ENCODE measurements around the gene KIT.

Gene KIT

DNA sequence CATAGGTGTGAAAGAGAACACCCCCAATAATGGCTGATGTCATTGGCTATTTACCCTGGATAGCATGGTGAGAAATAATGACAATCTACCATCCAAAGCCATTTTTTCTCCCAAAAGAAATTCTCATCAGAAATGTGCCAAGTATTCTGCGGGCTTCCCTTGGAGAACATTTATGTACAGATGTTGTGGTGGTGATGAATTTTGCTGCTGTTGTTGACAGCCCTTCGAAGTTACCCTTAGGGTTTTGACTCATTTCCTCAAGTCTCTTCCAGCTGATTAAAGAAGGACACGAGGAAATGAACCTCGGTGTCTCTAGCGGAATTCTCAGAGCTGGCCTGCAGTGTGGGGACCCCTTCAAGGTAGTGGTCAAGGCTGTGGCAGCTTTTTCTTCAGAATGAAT, 3.4 kb downstream of the KIT start:
- no peak for DNase-seq (ENCODE audit: low spot score)

DNA sequence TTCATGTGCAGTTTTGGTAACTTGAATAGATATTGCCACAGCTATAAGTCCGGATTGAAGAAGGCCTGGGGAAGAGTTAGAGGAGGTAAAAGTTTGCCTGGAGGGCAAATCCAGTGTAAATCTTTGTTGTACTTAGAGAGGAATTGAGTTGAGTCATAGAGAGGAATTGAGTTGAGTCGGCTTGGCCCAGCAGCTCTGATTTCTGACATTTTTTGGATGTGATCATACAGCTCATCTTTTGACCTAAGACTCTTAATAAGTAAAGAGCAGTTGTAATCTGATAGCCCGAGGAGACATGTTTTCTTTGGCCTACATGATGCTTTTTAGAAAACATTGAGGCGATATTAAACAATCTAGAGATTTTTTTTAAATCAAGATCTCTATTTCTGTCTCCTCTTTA, 3.9 kb downstream of the KIT start:
- DNase-seq (ENCODE audit: low spot score) = no peak

DNA sequence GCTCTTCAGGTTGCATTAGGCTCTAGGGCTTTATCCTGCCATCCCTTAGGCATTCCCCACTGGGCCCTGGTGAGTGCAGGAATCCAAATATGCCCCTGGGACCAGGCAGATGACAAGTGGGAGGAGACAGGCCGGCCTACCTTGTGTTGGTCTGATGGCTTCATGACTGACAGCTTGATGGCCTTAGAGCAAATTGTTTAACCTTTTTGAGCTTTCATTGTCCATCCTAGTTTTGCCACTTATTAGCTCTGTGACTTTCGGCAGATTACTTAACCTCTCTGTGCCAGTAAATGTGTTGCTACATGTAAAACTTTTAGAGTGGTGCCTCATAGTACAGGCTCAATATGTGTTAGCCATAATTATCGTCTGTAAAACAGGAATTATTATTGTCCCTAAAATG, 4.4 kb downstream of the KIT start:
- no peak for DNase-seq (ENCODE audit: low spot score)

DNA sequence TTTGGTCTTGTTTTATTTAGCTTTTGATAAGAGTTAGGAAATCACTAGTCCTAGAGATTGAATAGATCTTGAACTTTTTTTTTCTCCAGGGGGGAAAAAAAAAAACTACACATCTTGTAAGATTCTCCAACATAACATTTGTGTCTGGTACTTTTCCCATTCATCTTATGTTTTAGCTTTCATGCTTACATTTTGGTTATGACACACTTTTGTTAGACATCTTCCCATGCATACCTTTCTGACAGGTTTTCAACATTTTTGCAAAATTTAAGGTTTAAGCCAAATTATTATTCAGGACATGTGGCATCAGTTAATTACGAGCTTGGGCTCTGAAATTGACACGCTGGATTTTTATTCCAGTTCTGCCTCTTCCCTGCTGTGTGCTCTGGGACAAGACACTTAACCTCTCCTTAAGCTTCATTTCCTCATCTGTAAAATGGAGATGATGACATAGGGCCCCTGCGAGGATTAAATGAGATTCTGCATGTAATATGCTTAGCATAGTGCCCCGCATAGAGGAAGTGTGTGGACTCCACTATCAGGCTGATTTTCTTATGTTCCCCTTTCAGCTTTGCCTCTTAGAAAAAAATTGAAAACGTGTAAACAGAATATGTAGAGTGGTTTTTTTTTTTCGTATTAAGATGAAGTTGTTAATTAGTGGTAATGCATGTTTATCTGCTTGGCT, 5.3 kb downstream of the KIT start:
- no peak for DNase-seq (ENCODE audit: low spot score)

DNA sequence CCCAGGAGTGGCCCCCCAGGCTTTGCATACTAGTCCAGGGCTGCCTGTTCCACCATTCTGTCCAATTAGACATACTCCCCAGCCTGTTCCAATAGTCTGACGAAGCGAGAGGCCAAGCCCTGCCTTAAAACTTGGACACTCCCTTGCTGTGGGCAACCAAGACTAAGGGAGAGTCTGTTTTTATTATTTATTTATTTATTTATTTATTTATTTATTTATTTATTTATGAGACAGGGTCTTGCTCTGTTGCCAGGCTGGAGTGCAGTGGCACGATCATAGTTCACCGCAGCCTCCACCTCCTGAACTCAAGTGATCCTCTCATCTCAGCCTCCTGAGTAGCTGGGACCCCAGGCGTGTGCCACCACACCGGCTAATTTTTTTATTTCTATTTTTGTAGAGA, 6.6 kb downstream of the KIT start:
- no peak for DNase-seq (ENCODE audit: low spot score)

DNA sequence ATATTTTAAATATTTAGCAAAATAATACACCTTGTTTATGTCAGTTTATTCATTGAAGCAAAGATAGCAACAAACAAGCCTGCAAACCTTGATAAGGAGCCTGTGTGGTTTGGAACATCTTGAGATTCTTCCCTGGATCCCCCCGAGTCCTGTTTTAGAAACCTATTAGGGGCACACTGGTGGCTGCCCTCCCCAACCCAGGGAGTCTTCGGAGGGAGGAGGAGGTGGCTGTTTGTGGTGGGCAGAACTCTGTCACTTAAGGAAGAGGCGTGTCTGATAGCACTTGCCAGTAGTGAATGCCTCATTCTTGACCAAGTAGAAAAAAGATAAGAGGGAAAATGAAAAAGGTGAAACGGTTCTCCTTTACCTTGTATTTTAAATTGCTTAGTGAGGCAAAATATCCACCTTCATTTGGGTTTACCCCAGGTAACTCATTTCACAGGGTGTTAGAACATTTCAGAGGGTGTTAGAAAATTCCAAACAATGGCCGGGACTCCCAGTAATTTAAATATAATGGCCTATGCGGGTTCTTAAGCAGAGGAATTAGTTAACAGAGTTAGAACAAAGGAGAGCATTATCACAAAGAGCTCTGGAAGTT, 10.4 kb downstream of the KIT start:
- DNase-seq (ENCODE audit: low spot score) = no peak

DNA sequence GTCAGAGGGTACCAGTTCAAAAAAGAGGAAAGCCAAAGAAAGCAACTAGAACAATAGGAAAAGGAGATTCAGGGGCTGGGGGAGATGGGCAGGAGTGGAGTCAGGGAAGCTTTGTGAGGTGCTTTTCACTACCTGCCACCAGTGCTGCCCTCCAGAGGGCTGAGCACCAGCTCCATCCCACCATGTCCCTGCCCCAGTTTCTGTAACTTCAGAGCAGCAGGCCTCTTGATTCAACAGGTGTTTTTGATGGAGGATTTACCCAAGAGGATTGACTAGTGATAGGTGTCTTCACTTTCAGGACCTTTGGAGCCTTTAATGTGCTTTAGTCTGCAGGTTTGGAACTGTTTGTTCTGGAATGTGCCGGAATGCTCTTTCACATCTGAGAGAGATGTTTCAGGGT, 12.1 kb downstream of the KIT start:
- no peak for DNase-seq (ENCODE audit: low spot score)

DNA sequence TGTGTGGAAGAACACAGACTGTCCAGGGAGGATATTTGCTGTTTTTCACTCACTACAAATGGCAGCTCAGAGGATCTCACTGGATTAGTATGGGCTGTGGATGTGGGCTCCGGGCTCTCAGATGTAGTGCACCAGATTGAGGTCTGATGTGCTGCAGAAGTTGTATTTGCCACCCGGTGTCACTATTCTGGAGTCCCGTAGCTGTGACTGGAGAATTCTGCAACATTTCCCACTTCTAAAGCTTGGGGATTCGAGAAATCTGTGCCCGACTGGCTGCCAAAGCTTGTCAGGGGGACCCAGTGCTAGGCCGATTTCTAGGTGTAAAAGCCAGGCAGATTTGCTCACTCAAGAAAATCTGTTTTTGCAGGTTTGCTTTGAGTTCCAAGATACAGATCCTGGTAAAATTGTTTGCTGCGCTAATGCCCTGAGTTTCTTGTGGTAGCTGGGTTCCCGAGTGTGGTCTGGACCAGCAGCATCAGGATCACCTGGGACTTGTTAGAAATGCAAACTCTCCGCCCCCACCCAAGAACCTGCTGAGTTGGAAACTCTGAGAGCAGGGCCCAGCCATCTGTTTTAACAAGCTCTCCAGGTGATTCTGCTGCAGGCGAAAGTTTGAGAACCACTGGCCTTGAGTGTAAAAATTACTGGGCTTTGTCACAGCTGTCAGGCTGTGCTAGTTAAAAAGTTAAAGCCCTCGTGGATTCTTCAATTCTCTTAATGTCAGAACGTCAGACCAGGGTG, 18.1 kb downstream of the KIT start:
- no peak for DNase-seq (ENCODE audit: low spot score)

DNA sequence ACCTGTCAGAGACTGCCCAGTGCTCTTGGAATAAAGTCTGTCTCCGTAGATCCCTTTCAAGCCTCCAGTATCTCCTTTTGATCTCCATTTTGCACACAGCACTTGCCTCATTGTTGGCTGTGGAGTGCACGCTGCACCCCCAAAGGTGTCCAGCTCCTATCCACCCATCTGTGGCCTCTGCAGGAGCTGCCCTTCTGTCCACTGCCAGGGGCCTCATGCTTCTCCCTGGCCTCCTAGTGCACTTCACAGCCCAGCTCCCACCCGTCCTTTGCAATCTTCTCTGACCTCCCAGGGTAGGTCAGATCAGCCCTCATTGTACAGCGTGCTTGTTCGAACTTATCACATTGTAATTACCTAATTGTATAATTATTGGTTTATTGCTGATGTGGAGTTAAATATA, 18.9 kb downstream of the KIT start:
- DNase-seq (ENCODE audit: low spot score) = no peak

DNA sequence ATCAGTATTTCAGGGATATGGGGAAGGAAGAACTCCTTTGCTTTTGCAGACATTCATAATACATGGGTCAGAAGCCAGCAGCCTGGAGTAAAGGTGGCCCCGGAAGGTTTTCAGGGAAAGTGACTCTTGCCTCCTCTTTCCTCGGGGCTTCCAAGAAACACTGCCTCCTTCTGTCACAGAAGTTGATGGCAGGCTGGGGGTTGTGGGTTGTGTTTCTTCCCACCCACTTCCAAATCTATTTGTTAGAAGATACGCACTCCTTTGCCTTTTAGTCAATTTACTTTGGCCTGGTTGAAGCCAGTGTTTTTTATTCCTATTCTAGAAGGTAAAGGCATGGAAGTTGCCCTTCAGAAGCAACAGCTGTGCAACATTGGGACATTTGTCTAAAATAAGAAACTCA, 19.7 kb downstream of the KIT start:
- DNase-seq (ENCODE audit: low spot score) = no peak

DNA sequence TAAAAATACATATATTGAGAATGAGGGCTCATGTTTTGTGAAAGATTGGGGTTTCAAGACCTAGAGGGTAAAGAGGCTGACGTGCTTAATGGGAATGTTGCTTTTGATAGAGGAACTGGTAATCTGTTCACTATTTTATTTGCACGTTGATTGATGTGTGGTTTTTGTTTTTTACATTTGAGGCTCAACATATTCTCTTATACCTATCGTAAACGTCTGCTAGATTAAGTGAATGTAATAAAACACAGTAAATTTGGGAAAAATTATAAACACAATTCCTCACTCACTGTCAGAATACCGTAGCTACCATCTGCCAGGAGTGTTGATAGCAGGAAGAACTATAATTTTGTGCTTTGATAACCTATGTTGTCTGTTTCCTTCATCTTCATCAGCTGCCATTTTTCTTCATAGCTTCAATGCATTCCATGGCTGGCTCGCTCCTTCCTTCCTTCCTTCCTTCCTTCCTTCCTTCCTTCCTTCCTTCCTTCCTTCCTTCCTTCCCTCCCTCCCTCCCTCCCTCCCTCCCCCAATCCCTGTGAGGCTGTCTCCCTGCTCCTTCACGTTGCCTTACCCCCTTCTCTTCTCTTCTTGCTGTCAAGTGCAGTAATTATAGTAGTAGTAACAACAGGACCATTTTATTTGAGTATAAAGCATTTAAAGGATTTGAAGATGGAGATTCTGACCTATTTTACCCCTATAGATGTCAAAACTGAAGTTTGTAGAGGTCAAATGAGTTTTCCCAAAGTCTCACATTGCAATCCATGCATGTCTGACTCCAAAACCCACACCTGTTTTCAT, 20.3 kb downstream of the KIT start:
- DNase-seq (ENCODE audit: low spot score) = no peak

DNA sequence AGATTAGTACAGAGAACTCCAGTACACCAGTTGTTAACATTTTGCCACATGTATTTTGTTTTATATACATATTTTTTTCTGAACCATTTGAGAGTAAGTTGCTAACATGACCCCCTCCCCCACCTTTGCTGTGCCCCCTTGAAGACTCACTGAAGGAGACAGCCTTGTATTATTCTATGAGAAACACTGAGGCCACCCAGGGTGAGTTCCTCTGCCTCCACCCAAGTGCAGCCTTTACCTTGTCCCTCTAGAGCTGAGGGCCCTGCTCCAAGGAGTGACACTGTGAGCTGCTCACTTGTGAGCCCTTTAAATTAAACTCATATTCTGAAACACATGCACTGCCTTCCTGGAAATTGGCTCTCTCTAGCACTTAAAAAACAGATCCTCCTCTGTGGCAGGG, 21.1 kb downstream of the KIT start:
- no peak for DNase-seq (ENCODE audit: low spot score)

DNA sequence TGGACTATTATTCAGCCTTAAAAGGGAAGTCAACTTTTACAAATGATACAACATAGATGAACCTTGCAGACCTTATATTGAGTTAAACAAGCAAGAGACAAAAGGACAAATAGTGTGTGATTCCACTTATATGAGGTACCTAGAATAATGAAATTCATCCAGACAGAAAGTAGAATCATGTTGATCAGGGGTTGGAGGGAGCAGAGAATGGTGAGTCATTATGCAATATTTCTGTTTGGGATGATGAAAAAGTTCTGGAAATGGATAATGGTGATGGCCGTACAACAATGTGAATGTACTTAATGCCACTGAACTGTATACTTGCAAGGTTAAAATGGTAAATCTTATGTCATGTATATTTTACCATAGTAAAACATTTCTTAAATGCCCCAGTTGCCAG, 22.1 kb downstream of the KIT start:
- no peak for DNase-seq (ENCODE audit: low spot score)

DNA sequence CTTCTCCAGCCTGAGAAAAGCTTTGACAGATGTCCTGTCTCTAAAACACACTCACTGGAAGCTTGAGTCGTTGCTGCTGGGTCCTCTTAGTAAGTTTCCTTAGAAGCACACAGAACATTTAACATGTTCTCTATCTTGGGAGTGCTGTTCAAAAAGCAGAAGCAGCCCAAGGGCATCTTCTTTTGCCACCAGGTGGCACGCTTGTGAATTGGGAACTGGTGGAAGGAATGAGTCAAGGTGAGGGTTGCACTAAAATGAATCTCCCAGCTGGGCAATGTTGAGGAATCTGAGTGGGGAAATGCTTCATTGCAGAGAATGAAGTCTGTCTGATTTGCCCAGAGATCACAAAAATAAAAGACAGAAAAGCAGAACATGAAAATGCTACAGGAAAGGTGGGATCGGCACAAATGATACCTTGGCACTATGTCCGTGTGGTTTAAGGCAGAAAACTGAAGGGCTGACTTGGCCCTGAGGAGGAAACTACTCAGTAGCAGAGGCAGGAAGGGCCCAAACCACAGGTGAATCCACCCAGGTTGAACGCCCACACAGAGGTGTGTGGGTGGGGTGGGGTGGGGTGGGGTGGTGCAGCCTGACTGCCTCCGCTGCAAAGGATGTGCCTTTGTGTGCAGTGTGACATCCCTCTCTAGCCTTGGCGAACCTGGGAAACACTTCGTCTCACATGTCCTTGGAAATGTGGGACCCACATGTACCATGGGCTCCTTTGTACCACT, 26.0 kb downstream of the KIT start:
- DNase-seq (ENCODE audit: low spot score) = no peak

DNA sequence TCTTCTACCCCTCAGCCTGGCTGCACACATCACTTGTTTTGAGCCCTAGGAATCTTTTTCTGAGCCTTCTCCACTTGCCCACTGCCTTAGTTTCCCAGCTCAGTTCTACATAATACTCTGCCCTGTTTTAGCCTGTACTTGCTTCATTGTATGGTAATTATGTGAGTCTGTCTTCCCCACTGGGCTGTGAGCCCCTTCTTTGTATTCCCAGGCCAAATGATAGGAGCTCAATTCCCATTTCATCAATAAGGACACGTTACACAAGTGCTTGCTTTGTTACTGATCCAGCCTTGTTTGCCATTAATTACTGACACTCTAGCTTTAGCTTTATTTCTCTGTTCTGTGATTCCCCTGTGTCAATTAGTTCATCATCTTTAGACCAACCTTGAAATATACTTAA, 28.1 kb downstream of the KIT start:
- DNase-seq (ENCODE audit: low spot score) = no peak

DNA sequence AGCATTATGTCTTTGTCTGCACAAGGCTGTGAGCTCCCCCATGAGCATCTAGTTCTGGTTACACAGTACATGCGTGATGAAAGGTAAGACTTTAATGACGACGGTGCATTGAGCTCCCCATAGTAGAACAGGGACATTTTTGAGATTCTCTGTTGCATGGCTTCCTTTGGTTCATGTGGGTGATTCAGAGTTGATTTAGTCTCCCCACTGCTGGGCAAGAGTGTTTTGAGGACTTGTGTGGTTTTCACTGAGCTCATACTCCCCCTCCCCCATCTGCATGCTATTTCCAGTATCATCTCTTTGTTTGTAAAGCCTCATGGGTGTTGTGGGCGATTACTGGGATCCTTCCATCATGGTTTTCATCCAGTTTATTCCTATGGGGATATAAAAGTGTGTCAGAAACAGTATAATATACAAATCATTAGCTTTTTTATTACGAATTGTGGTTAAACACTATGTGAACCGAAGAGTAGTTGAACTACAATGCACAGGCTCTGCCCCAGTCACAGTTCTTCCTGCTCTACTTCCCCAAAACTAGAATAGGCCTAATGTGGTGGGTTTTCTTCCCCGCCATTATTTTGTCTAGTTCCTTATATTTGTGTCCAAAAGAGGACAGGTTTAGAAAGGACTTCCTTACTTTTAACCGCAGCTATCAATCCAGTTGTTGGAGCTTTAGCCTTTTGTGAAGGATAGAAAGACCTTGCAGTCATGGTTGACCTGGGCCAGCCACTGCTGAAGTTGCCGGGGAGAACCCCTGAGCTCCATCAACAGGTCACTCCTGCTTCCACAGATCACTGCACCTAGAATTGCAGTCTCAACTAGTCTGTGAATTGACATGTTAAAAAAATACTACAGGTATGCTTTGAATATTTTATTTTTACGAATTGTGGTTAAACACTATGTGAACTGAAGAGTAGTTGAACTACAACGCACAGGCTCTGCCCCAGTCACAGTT, 30.4 kb downstream of the KIT start:
- DNase-seq (ENCODE audit: low spot score) = no peak

DNA sequence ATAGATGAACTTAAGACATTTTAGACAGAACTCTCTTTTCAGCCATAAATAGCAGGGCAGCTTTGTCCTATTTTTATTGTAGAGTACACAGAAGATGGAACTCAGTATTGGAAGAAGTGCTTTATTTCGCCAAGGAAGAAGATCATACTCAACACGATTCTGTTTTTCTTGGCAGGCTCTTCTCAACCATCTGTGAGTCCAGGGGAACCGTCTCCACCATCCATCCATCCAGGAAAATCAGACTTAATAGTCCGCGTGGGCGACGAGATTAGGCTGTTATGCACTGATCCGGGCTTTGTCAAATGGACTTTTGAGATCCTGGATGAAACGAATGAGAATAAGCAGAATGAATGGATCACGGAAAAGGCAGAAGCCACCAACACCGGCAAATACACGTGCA, 37.6 kb downstream of the KIT start:
- DNase-seq (ENCODE audit: low spot score) = no peak

DNA sequence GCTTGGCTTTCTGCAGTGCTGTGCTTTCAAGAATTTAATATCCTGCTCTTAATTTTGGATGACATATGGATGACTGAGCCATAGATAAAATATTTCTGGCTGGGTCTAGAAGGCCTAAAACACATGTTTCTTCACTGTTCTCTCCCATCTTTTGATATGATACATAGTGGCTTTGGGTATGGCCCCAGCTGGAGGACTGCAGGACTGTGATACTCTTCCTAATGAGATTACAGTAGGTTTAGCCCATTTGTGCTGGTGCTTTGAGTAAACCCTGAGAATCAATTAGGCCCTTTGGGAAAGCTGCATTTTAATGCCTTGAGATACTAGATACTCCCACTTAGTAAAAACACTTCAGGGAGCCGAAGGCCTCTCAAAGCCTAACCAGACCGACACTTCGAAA, 38.0 kb downstream of the KIT start:
- DNase-seq (ENCODE audit: low spot score) = no peak

DNA sequence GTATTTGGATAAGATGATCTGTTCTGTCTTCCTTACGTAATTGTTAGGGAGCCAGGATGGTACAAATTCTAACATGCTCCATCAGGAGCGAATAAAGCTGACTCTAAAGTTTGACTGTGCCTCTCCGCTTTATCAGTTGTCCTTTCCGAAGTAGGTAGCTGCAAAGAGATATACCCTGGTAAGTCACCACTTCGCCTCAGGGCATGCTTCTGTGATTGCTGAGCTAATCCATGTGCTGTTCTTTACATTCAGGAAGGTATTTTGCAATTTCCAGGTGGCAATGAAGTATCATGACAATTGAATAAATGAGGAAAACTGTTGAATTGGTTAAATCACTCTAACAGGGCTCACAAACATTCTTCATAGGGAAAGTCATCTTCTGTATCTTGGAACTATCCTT, 38.9 kb downstream of the KIT start:
- no peak for DNase-seq (ENCODE audit: low spot score)

DNA sequence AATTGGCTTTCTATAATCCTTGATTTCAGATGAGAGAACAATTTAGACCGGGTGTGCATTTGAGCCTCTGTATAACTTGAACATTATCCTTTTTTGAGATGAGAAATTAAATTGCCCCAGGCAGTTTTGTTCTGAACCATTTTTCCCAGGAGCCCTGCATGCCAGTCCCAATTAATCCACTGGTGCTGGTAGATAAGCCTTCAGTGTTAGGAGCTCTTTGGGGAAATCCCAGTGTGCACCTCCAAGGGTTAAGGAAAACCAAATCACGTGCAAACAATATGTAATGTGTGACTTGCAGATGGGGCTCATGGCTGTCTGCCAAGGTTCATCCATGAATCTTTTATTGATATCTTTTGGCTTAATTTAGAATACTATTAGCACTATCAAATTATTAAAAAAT, 43.2 kb downstream of the KIT start:
- DNase-seq (ENCODE audit: low spot score) = no peak

DNA sequence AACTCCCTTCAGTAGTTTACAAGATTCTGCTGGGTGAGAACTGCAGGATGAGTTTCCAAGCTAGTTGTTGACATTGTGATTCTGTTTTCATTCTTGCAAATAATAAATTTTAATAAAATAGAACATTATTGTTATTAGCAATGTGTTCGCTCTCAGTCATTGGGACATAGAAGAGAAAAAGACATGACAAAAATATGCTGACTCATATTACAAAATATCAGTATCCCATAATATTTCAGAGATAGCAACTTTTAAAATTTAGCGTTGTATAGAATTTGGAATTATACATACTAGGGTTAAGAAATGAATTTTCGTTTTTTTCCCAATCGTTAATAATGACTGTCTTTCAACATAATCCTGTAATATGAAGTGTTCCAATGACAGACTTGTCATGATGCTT, 45.4 kb downstream of the KIT start:
- DNase-seq (ENCODE audit: low spot score) = no peak
